Measurements from ENCODE around the gene SCPEP1.
"Not testable (repeated sequence)": the region's sequence is repeated elsewhere in the genome, so short reads cannot be mapped to it uniquely, and the experiment has no call there.

The SCPEP1 gene

GRCh38 chr17:56945938-56946505 lies 31.9 kb upstream of the SCPEP1 start:
- H3K27ac Mint-ChIP-seq = no peak overlapping the region
- H3K9me3 Mint-ChIP-seq = no peaks in the 10 kb centered on the region
- H3K4me3 Mint-ChIP-seq = no peak overlapping the region
- DNase-seq = no peak
- H3K27me3 Mint-ChIP-seq = no peaks in the 10 kb centered on the region
- peaks cover 93% of the 10 kb centered on the region for H3K36me3 Mint-ChIP-seq (ENCODE audit: low read depth)
- H3K4me1 Mint-ChIP-seq (ENCODE audit: low read depth) = peaks cover 7% of the 10 kb centered on the region

- Mint-ChIP-seq H3K9me3 (no peaks in the 10 kb centered on the region), H3K27me3 (no peaks in the 10 kb centered on the region), H3K27ac (peak overlapping the region; percentile 23), H3K4me3 (no peak overlapping the region), H3K4me1 (ENCODE audit: low read depth) (peaks cover 7% of the 10 kb centered on the region), H3K36me3 (ENCODE audit: low read depth) (peaks cover 88% of the 10 kb centered on the region)
- DNase-seq = no peak
Observed at GRCh38 chr17:56947741-56948140, 30.2 kb upstream of the SCPEP1 start.

- H3K27me3 Mint-ChIP-seq = no peaks in the 10 kb centered on the region
- no peak for DNase-seq
- no peak overlapping the region for H3K27ac Mint-ChIP-seq
- H3K36me3 Mint-ChIP-seq (ENCODE audit: low read depth) = peaks cover 84% of the 10 kb centered on the region
- peaks cover 5% of the 10 kb centered on the region for H3K4me1 Mint-ChIP-seq (ENCODE audit: low read depth)
- H3K4me3 Mint-ChIP-seq = no peak overlapping the region
- no peaks in the 10 kb centered on the region for H3K9me3 Mint-ChIP-seq
Observed at GRCh38 chr17:56948491-56948890, 29.4 kb upstream of the SCPEP1 start.

GRCh38 chr17:56949595-56949994 lies 28.3 kb upstream of the SCPEP1 start:
- Mint-ChIP-seq H3K36me3 (ENCODE audit: low read depth) (peaks cover 79% of the 10 kb centered on the region), H3K4me3 (no peak overlapping the region), H3K4me1 (ENCODE audit: low read depth) (peaks cover 2% of the 10 kb centered on the region), H3K27me3 (no peaks in the 10 kb centered on the region), H3K27ac (peak overlapping the region; percentile 35), H3K9me3 (no peaks in the 10 kb centered on the region)
- DNase-seq = no peak

GRCh38 chr17:56956992-56957391 lies 20.9 kb upstream of the SCPEP1 start:
- peaks cover 43% of the 10 kb centered on the region for H3K36me3 Mint-ChIP-seq (ENCODE audit: low read depth)

GRCh38 chr17:56960596-56961538 lies 17.1 kb upstream of the SCPEP1 start, which contains the start of gene COIL:
Gene COIL, minus strand, starts transcription at chr17:56961050. Its CDS starts 31 bp downstream, at chr17:56961019.
- Mint-ChIP-seq H3K27me3 (no peaks in the 10 kb centered on the region), H3K27ac (peak within 1 kb of the TSS; percentile 95), H3K36me3 (ENCODE audit: low read depth) (peaks cover 23% of the 10 kb centered on the region), H3K9me3 (no peaks in the 10 kb centered on the region), H3K4me3 (peak within 1 kb of the TSS; percentile 88), H3K4me1 (ENCODE audit: low read depth) (peaks cover 28% of the 10 kb centered on the region)
- DNase-seq = peak; percentile 97

More at GRCh38 chr17:56956992-56957391, 20.9 kb upstream of the SCPEP1 start:
- Mint-ChIP-seq H3K9me3 (no peaks in the 10 kb centered on the region), H3K27me3 (no peaks in the 10 kb centered on the region), H3K4me1 (ENCODE audit: low read depth) (peaks cover 34% of the 10 kb centered on the region), H3K4me3 (no peak overlapping the region), H3K27ac (no peak overlapping the region)
- no peak for DNase-seq

GRCh38 chr17:56965241-56965640 lies 12.7 kb upstream of the SCPEP1 start:
- H3K27ac Mint-ChIP-seq; H3K36me3 Mint-ChIP-seq (ENCODE audit: low read depth); H3K4me3 Mint-ChIP-seq; H3K4me1 Mint-ChIP-seq (ENCODE audit: low read depth); H3K27me3 Mint-ChIP-seq; H3K9me3 Mint-ChIP-seq; DNase-seq: not testable (repeated sequence)

- not testable (repeated sequence) for H3K4me3 Mint-ChIP-seq; H3K27ac Mint-ChIP-seq; H3K4me1 Mint-ChIP-seq (ENCODE audit: low read depth); DNase-seq; H3K27me3 Mint-ChIP-seq; H3K36me3 Mint-ChIP-seq (ENCODE audit: low read depth); H3K9me3 Mint-ChIP-seq
Observed at GRCh38 chr17:56965681-56966080, 12.2 kb upstream of the SCPEP1 start.

GRCh38 chr17:56966338-56966737 lies 11.6 kb upstream of the SCPEP1 start:
- H3K27me3 Mint-ChIP-seq = no peaks in the 10 kb centered on the region
- H3K4me3 Mint-ChIP-seq = no peak overlapping the region
- no peak for DNase-seq
- H3K36me3 Mint-ChIP-seq (ENCODE audit: low read depth) = no peaks in the 10 kb centered on the region
- no peak overlapping the region for H3K27ac Mint-ChIP-seq
- peaks cover under 1% of the 10 kb centered on the region for H3K4me1 Mint-ChIP-seq (ENCODE audit: low read depth)
- no peaks in the 10 kb centered on the region for H3K9me3 Mint-ChIP-seq

- H3K9me3 Mint-ChIP-seq = no peaks in the 10 kb centered on the region
- H3K4me3 Mint-ChIP-seq = no peak overlapping the region
- H3K4me1 Mint-ChIP-seq (ENCODE audit: low read depth) = no peaks in the 10 kb centered on the region
- no peak for DNase-seq
- peaks cover 4% of the 10 kb centered on the region for H3K27me3 Mint-ChIP-seq
- H3K27ac Mint-ChIP-seq = no peak overlapping the region
- H3K36me3 Mint-ChIP-seq (ENCODE audit: low read depth) = no peaks in the 10 kb centered on the region
Observed at GRCh38 chr17:56970974-56971373, 7.0 kb upstream of the SCPEP1 start.

- no peaks in the 10 kb centered on the region for H3K9me3 Mint-ChIP-seq
- H3K27me3 Mint-ChIP-seq = peaks cover 6% of the 10 kb centered on the region
- H3K27ac Mint-ChIP-seq = no peak overlapping the region
- peaks cover 3% of the 10 kb centered on the region for H3K4me1 Mint-ChIP-seq (ENCODE audit: low read depth)
- H3K4me3 Mint-ChIP-seq = no peak overlapping the region
- no peaks in the 10 kb centered on the region for H3K36me3 Mint-ChIP-seq (ENCODE audit: low read depth)
- no peak for DNase-seq
Observed at GRCh38 chr17:56972111-56972730, 5.7 kb upstream of the SCPEP1 start.

GRCh38 chr17:56973520-56973919 lies 4.4 kb upstream of the SCPEP1 start:
- H3K4me1 Mint-ChIP-seq (ENCODE audit: low read depth) = peaks cover 9% of the 10 kb centered on the region
- DNase-seq = no peak
- peaks cover 5% of the 10 kb centered on the region for H3K36me3 Mint-ChIP-seq (ENCODE audit: low read depth)
- no peak overlapping the region for H3K27ac Mint-ChIP-seq
- no peaks in the 10 kb centered on the region for H3K9me3 Mint-ChIP-seq
- no peak overlapping the region for H3K4me3 Mint-ChIP-seq
- H3K27me3 Mint-ChIP-seq = peaks cover 6% of the 10 kb centered on the region

- no peak overlapping the region for H3K27ac Mint-ChIP-seq
- H3K36me3 Mint-ChIP-seq (ENCODE audit: low read depth) = peaks cover 5% of the 10 kb centered on the region
- H3K27me3 Mint-ChIP-seq = peaks cover 6% of the 10 kb centered on the region
- DNase-seq = no peak
- peaks cover 14% of the 10 kb centered on the region for H3K4me1 Mint-ChIP-seq (ENCODE audit: low read depth)
- H3K4me3 Mint-ChIP-seq = no peak overlapping the region
- no peaks in the 10 kb centered on the region for H3K9me3 Mint-ChIP-seq
Observed at GRCh38 chr17:56974055-56974454, 3.9 kb upstream of the SCPEP1 start.

- DNase-seq = no peak
- Mint-ChIP-seq H3K9me3 (no peaks in the 10 kb centered on the region), H3K27ac (no peak overlapping the region), H3K4me1 (ENCODE audit: low read depth) (peaks cover 17% of the 10 kb centered on the region), H3K4me3 (no peak overlapping the region), H3K27me3 (peaks cover 6% of the 10 kb centered on the region), H3K36me3 (ENCODE audit: low read depth) (peaks cover 5% of the 10 kb centered on the region)
Observed at GRCh38 chr17:56975656-56976055, 2.3 kb upstream of the SCPEP1 start.
